H54 (cell line): ENCODE data around the gene C2orf15.
"Not testable (repeated sequence)": the region's sequence is repeated elsewhere in the genome, so short reads cannot be mapped to it uniquely, and the experiment has no call there.

Experiments
- DNase-seq: peaks from one replicate; pipeline ENCODE4 v3.0.0; 2011; ENCODE audit warnings: low spot score, mixed read lengths; ENCODE audit not compliant: insufficient read length
- FAIRE-seq: peaks from 3 replicates; lab custom pipeline; 2011; peaks lifted over from hg19 to GRCh38; lab: Jason Lieb, UNC
- POLR2A ChIP-seq: IDR thresholded peaks from 2 replicates; pipeline ENCODE4 v1.6.1; 2011; ENCODE audit warnings: low read depth, mild to moderate bottlenecking, low read length

Gene C2orf15

DNA sequence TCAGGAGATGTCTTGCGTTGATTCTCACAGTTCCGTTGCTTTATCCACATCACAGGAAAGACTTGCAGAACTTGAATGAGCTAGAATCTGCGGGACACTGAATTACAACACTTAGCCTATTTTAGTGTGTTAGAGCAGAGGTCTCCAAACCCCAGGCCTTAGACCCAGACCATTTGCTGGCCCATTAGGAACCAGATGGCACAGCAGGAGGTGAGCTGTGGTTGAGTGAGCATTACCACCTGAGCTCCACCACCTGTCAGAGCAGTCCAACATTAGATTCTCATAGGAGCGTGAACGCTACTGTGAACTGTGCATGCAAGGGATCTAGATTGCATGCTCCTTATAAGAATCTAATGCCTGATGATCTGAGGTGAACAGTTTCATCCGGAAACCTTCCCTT, 43.3 kb downstream of the C2orf15 start:
- TF ChIP-seq POLR2A: no peak
- DNase-seq (no peak), FAIRE-seq (no peak)

GRCh38 chr2:99187011-99187410, 45.5 kb downstream of the C2orf15 start:
- FAIRE-seq (no peak), DNase-seq (no peak)
- TF ChIP-seq POLR2A: no peak

DNA sequence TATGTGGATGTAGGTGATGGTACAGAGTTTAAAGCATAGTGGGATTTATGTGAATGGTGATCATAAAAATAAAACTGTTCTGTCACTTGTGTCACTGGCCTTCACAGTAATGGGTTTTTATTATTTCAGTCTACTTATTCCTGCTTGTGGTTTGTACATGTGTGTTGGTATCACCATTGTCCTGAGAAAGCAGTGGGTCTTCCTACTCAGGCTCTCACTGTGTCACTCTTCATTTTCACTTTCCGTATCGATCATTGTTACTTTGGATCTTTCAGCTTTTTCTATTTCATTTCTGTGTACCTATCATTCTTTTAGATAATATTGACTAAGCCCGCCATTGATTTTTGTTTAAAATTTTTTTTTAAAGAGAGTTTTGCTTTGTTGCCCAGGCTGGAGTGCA, 46.9 kb downstream of the C2orf15 start:
- TF ChIP-seq POLR2A: no peak
- FAIRE-seq (no peak), DNase-seq (no peak)

DNA sequence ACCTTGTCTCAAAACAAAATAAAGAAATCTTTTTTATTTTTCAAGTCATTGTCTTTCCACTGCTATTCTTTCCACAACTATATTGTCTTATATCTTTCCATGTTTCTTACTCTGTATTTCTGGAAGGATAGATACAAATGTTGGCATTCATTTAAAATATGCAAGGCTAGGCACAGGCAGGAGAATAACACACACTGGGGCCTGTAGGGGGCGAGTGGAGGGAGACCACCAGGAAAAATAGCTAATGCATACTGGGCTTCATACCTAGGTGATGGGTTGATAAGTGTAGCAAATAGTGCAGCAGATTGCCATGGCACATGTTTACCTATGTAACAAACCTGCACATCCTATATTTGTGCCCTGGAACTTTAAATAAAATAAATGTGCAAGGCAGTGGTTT, 49.0 kb downstream of the C2orf15 start:
- no peak for TF ChIP-seq POLR2A
- DNase-seq (no peak), FAIRE-seq (no peak)

DNA sequence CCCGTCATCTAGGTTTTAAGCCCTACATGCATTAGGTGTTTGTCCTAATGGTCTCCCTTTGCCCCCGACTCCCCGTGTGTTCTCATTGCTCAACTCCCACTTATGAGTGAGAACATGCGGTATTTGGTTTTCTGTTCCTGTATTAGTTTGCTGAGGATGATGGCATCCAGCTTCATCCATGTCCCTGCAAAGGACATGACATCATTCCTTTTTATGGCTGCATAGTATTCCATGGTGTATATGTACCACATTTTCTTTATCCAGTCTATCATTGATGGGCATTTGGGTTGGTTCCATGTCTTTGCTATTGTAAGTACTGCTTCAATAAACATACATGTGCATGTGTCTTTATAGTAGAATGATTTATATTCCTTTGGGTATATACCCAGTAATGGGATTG, 50.9 kb downstream of the C2orf15 start:
- DNase-seq, FAIRE-seq: not testable (repeated sequence)

DNA sequence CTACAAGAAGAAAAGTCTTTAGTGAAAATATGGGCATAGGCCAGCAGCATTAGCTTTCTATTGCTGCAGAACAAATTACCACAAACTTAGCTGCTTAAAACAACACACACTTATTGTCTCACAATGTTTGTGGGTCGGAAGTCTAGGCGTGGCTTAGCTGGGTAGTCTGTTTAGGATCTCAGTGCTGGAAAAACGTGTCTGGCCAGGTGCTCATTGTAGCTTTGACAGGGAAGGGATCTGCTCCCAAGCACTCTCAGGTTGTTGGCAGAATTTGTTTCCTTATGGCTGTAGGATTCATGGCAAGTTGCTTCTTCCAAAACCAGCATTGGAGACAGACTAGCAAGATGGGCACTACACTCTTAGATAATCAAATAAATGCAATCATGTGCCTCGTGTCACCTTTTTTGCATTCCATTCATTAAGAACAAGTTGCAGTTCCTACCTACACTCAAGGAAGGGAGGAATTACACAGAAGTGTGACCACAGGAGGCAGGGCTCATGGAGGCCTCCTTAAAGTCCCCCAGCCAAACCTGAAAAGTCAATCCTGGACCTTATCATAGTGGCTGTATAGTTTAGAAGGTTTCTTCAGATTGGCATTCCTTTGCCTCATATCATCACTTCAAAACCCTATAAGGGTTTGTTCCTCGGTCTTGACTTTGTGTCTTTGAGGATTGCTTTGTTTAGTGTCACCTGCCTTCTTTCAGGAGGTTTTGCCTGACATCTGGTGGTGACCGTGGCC, 56.8 kb downstream of the C2orf15 start:
- no peak for TF ChIP-seq POLR2A
- FAIRE-seq (no peak), DNase-seq (no peak)

DNA sequence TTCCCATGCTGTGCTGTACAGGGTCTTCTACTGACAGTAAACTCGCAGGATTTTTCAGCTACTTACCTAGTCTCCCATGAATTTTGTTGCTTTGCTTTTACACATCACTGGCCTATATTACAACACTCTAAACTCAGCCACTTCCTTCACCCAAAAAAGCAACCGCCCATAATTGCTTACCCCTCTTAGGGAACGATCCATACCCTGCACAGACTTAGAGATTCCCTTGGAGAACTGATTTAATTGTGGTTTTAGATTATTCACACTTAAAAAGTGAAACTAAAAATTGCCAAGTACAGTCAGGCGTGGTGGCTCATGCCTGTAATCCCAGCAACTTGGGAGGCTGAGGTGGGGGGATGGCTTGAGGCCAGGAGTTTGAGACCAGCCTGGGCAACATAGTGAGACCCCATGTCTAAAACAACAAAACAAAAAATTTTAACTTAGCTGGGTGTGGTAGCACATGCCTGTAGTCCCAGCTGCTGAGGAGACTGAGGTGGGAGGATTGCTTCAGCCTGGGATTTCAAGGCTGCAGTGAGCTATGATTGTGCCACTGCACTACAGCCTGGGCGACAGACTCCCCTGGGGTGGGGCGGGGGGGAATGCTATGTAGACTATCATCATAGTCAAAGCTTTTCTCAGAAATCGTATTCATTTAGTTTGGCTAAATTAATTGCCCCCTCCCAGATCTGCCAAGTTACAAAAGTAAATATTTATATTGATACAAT, 58.7 kb downstream of the C2orf15 start:
- DNase-seq (no peak), FAIRE-seq (no peak)
- no peak for TF ChIP-seq POLR2A
